NCI-H446 treated with DMSO at 0.1 percent for 48 hours (cell line): ENCODE measurements around the gene EPB41L2.
"Not testable (repeated sequence)": the region's sequence is repeated elsewhere in the genome, so short reads cannot be mapped to it uniquely, and the experiment has no call there.

Source experiments
- DNase-seq: peaks from one replicate; lab custom pipeline; 2025; lab: John Stamatoyannopoulos, UW

The EPB41L2 gene

GRCh38 chr6:131063028-131063763 is at the start of gene EPB41L2:
Gene EPB41L2, minus strand, starts transcription at chr6:131063245. Its CDS starts 106,760 bp downstream, at chr6:130956485.
- DNase-seq: no peak

DNA sequence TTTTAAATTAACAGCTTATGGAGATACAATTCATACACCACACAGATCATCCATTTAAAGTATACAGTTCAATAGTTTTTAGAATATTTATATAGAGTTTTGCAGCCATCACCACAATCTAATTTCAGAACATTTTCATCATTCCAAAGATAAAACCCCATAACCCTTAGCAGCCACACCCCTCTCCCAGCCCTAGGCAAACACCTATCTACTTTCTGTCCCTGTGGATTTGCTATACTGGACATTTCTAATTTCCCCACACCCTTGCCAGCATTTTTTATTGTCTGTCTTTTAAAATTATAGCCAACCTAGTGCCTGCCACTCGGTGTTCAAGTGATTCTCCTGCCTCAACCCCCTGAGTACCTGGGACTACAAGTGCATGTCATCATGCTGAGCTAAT is 49.2 kb upstream of the EPB41L2 start:
- no peak for DNase-seq

DNA sequence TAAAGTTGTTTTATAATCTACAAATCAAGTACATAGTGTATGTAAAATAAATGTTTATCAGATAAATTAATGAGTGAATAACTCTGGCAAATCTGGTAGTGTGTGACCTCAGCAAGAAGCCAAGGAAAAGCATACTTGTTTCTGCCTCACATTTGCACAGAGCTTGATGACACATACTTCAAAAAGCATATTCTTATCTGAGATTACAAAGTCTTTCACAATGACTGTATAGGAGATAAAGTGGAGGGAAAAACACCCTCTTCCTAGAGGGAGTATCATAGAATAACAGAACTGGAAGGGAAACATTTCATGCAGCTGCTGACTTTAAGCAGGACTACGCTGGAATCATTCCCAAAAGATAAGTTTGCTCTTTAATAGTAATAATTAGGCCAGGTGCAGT is 44.1 kb upstream of the EPB41L2 start:
- no peak for DNase-seq

DNA sequence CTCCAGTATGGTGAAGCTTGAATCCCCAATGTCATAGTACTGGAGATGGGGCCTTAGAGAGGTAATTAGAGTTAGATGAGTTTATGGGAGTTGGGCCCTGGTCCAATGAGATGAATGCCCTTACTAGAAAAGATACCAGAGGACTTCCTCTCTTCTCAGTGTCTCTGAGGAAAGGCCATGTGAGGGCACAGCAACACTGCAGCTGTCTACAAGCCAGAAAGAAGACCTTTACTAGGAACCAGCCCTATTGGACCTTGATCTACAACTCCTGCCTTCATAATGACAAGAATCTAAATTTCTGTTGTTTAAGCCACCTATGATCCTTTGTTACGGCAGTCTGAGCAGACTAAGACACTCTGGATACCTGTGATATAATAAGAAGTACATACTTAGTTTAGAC is 40.9 kb upstream of the EPB41L2 start:
- DNase-seq: no peak

DNA sequence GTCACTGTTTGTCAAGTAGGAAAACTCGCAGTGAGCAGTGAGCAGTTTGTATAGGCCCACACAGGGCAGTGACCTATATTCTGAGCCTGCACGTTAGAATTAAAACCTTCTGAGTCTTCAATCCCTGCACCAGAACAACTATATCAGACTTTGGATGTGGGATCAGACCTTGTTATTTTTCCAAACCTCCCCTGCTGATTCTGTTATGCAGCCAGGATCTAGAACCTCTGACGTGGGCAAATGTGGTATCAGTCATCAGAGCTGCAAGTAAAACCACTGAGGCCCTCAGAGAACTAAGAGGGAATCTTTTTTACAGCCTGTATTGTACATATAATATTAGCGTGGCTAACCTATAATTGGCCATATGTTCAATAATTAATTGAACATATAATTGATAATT is 40.3 kb upstream of the EPB41L2 start:
- no peak for DNase-seq

- no peak for DNase-seq
These were observed 39.1 kb upstream of the EPB41L2 start for GRCh38 chr6:131101911-131102680.

- DNase-seq: no peak
These were observed 33.7 kb upstream of the EPB41L2 start for GRCh38 chr6:131096786-131097185.

DNA sequence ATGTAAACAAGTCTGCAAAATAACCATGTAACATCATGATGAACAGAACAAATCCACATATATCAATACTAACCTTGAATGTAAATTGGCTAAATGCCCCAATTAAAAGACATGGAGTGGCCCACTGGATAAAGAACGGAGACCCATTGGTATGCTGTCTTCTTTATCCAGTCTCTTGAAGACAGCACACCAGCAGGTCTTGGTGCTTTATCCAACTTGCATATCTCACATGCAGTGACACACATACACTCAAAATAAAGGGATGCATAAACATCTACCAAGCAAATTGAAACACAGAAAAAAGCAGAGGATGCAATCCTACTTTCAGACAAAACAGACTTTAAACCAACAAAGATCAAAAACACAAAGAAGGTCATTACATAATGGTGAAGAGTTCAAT is 30.3 kb upstream of the EPB41L2 start:
- no peak for DNase-seq

DNA sequence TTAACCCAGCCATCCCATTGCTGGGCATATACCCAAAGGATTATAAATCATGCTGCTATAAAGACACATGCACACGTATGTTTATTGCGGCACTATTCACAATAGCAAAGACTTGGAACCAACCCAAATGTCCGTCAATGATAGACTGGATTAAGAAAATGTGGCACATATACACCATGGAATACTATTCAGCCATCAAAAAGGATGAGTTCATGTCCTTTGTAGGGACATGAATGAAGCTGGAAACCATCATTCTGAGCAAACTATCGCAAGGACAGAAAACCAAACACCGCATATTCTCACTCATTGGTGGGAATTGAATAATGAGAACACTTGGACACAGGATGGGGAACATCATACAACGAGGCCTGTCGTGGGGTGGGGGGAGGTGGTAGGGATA is 28.9 kb upstream of the EPB41L2 start:
- not testable (repeated sequence) for DNase-seq

GRCh38 chr6:131090339-131090738 is 27.3 kb upstream of the EPB41L2 start:
- DNase-seq: not testable (repeated sequence)

DNA sequence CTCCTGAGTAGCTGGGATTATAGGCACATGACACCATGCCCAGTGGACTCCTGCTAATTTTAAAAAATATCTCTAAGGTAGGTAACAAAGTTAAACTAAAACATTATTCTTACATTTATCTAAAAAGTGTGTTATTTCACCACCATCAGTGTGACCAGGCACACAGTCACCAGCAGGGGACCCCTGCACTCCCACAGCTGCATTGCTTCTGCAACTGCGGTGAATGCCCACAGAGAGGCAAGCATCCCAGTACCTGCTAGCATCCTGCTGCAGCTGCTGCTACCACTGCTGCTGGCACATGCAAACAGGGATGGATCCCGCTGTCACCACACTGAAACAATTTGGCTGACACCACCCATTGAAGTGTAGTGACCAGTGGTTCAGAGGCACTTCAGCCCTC is 21.9 kb upstream of the EPB41L2 start:
- DNase-seq: no peak

DNA sequence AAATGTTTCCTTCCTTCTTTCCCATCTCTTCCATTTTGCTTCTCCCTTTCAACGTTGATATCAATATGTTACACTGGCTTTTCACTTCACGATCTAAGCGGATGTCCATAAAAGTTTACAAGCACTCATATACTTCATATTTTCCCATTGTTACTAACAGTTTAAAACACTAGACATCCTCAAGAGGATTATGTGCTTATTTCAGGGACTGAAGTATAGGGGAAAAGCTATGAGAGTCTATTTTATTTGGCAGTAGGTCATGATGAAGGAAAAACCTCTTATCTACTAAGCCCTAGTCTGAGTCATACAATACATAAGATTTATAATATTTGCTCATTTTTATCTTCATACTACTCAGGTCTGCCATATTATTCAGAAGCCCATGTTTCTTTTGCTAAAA is 20.6 kb upstream of the EPB41L2 start:
- DNase-seq: no peak

DNA sequence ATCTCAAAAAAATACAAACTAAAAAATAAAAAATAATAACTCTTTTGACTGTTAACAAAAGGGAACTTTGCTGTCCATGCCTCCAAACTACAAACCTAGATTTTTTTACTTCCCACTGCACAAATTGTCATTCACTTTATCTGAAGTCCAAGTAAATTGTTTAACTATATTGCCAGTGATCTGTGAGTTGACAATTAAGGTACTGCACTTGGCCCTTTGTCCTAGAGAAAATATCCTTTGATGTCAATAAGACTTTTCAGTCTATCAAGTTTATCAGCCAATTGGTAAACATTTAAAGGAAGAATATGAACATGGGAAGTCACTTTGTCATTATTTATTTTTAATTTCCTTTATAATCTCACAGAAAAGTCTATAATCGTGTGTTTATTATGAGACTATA is 19.3 kb upstream of the EPB41L2 start:
- no peak for DNase-seq

GRCh38 chr6:131080084-131080483 is 17.0 kb upstream of the EPB41L2 start:
- no peak for DNase-seq

DNA sequence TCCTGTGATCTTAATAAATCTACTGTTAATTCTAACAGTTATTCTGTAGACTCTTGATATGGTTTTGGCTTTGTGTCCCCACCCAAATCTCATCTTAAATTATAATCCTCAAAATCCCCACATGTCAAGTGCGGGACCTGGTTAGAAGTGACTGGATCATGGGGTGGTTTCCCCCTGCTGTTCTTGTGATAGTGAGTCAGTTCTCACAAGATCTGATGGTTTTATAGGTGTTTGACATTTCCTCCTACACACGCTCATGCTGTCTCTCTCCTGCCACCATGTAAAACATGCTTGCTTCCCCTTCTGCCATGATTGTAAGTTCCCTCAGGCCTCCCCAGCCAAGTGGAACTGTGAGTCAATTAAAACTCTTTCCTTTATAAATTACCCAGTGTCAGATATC is 10.5 kb upstream of the EPB41L2 start:
- no peak for DNase-seq

DNA sequence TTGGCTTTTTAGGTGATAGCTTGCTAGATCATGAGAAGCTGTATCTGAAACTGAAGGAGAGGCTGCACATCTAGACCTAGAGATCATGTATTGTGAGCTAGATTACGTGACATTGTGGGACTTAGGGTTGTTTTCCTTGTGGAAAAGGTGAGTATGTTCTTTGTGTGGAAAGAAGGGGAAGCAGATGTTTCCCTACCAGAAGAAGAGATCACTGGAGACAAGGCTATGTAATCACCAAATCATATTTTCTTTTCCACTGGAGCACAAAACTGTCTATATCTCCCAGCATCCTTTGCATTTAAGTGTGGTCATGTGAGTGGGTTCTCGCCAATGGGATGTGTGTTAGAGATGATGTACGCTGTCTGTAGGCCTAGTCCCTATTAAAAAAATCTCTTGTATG is 7.0 kb upstream of the EPB41L2 start:
- no peak for DNase-seq

DNA sequence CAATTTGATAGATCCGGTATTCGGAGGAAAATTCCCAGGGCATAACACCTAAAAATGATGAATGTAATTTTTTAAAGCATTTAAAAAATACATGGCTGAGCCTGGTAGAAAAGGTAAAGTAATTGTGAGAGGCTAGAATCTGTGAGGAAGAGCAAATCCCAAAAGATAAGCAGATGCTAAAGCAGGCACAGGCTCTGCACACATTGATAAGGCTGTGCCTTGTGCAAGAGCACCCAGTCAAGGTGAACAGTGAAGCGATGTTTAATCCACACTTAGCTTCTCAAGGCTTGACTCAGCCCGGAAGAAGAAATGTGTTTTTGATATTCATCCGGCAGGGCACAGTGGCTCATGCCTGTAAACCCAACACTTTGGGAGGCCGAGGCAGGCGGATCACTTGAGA is 5.1 kb upstream of the EPB41L2 start:
- no peak for DNase-seq

- no peak for DNase-seq
These were observed 4.5 kb upstream of the EPB41L2 start for GRCh38 chr6:131067521-131067920.

DNA sequence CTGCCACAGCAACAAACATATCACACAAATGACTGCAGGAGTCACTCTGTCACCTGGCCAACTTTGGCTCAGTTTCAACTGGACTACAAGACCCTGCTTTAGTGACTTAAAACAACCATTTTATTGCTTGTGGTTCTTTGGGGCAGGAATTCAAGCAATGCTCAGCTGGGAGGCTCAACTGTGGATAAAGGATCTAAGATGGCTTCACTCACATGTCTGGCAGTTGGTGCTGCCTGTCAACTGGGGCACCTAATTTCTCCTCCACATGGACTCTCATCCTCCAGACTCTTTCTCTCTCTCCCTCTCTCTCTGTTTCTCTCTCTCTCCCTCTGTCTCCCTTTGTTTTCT is 2.8 kb upstream of the EPB41L2 start:
- DNase-seq: no peak

DNA sequence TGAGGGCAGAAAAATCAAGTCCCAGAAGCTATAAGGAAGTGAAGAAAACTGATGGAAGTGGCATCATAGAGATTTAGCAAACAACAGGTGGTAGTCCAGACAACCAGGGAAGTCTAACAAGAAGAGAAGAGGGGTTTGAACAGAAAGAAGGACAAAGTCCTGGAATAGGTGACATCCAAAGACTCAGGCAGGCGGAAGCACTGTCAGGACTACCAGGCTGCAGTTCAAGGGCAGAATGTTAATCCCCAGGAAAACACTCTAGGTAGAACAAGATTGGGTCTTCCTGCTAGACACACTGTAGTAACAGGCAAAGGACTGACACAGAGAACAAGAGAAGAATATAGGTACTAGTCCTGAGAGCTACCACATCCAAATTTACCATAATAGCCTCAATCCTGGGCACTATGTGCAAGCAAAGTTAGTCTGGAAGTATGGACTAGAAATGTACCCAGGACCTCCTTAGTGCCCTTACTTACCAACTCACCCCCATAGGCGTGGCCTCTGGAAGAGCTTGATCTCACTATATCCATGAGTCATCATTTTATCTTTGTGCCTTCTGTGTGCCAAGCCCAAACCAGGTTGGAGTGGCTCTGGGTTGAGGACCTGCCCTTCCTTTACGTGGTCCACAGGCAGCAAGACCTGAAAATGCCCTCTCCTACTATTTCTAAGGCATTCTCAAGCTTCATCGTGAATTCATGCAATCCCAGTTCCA is 2.2 kb upstream of the EPB41L2 start:
- DNase-seq: no peak

GRCh38 chr6:131063764-131064272 is 773 bp upstream of the EPB41L2 start:
- DNase-seq: no peak

DNA sequence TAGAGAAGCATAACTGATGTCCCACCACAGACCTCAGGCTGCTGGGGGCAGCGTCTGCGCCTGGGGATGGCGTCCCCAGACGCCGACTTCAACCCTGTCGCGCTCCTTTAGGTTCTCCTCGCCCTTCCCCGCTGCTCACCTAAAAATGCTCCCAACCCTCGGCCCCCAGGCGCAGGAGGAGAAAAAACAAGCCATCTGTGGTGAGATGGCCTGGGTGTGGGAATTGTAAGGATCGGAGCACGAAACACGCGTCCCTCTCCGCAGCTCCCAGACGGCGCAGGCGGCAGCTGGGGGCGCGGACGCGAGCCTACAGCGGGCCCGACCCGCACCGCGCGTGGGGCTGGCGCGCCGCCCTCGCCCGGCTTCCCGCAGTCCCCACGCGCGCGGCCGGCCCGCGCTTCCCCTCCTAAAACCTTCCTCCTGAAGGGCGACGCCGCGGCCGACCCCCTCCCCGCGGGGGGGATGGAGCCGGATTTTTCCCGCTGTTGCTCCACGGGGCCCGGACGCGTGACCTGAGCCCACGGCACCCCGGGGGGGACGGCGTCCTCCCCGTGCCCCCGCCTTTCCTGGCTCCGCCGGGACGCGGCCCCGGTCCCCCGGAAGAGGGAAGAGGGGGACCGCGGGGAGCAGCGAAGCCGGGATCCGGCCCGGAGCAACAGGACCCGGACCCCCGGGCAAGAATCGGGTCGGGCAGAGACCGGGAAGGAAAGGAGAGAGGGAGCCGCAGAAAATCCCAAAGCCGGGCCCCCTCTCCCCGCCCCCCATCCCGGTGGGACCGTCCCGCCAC is 611 bp downstream of the EPB41L2 start:
- DNase-seq: no peak
